Measurements from ENCODE around the gene MMP3.
"Not testable (repeated sequence)": the region's sequence is repeated elsewhere in the genome, so short reads cannot be mapped to it uniquely, and the experiment has no call there.

The MMP3 gene

DNA sequence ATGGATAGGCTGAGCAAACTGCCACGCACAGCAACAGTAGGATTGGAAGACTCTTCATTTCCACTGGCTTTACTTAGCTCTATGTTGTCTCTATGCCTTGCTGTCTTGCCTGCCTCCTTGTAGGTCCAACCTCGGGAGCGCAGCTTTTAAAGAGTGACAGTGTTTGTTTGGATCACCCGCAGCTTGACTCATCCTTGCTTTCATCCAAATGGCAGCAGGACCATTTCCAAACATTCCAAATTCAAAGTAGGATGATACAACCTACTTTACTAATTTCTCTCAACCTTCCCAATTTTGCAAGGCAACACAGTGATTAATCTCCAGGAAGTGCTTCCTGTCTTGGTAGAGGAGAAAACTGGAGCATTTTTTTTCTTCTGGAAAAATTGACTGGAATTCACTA is at the start of gene MMP3:
Gene MMP3, minus strand, starts transcription at position 121 of the 400 bp plus-strand sequence. Its CDS starts 63 bp downstream, at position 58.
- no peak for DNase-seq (ENCODE audit: low read depth in 2 of 2)

DNA sequence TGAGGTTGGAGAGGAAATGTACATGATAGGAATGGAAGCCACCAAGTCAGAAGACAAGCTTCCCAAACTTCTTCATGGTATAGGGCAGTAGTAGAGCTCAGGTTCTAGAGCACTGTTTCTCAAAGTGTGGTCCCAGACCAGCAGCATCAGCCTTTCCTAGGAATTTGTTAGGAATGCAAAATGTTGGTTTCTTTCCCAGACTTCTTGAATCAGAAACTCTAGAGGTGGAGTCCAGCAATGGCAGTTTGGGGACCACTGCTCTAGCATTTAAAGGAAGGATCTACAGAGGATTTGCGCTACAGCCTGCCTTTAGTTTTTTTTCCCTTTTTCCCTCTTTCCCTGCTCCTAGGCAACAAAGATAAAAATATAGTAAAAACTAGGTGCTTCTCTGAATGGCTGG is 48.3 kb upstream of the MMP3 start:
- DNase-seq (ENCODE audit: low read depth in 2 of 2) = no peak

- no peak for DNase-seq (ENCODE audit: low read depth in 2 of 2)
Measured at GRCh38 chr11:102886999-102887398, 43.6 kb upstream of the MMP3 start.

DNA sequence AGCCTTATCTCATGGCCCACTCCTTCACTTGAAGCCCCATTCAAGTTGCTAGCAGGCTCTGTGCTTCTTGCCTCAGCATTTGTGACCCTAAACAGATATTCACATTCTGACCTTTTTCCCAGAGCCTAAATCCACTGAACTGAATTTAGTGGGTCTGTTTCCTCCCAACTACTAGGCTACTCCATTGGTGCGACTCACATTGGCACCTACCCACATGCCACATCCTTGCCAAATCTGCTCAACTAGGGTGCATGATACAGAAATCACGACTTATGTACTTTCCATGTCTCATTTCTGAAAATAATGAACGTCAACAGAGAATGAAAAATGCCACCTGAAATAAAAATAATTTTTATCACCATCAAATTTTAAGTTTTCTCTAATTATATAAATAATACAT is 39.7 kb upstream of the MMP3 start:
- no peak for DNase-seq (ENCODE audit: low read depth in 2 of 2)

GRCh38 chr11:102882389-102883024 is 39.1 kb upstream of the MMP3 start:
- DNase-seq (ENCODE audit: low read depth in 2 of 2) = no peak

DNA sequence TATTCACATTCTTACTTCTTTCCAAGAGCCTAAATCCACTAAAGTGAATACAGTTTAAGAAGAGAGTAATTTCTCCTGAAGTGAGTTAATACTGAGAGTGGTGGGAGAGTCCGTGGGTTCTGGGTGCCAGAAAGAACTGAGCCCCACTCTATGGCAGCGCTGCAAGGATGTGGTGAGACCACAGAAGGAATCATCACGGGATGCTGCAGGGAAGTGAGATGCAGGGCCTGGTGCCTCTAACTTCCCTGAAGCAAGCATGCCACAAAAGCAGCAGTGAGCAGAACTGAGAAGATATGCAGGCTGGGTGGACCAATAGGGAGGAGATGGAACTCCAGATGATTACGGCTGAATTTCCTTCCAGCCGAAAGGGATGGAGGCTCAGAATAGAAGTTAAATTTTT is 36.4 kb upstream of the MMP3 start:
- DNase-seq (ENCODE audit: low read depth in 2 of 2) = no peak

- DNase-seq (ENCODE audit: low read depth in 2 of 2) = no peak
Measured at GRCh38 chr11:102878595-102878994, 35.2 kb upstream of the MMP3 start.

DNA sequence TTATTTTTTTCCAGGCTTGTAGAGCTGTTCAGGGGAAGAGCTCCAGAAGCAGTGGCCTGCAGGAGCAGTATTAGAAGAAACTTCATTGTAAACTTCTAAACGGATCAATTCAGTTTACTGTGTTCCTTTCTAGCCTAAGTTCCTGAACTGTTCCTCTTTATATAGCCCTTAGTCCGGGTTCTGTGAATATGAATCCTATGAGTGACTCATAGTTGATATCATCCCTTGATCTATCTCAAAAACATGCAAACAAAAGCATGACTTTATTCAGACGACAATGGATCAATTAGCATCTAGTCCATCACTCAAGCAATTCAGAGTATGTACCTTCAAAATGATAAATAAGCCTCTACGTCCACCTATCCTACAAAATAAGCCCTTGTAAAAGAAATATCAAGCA is 31.4 kb upstream of the MMP3 start, which contains the start of gene MMP12:
Gene MMP12, minus strand, starts transcription at position 131 of the 400 bp plus-strand sequence. Its CDS starts 45 bp downstream, at position 86.
- no peak for DNase-seq (ENCODE audit: low read depth in 2 of 2)

GRCh38 chr11:102869354-102869964 is 26.1 kb upstream of the MMP3 start:
- not testable (repeated sequence) for DNase-seq (ENCODE audit: low read depth in 2 of 2)

DNA sequence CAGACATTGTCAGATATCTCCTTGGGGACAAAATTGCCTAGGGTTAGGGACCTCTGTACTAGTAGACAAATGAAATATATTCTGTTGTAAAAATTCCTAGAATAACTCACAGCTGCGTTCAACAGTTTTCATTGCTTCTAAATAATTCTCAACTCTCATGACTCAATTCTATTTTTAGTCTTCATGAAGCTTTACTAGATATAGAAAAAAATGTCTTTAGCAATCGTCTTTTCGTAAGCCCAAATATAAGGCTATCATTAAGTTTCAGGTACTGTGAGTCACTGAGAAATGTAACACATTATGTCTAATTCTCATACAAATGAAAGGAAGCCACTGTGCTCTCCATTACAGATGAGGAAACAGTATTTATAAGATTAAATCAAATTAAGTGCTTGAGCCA is 24.9 kb upstream of the MMP3 start:
- DNase-seq (ENCODE audit: low read depth in 2 of 2) = no peak

- no peak for DNase-seq (ENCODE audit: low read depth in 2 of 2)
Measured at GRCh38 chr11:102864724-102865123, 21.3 kb upstream of the MMP3 start.

DNA sequence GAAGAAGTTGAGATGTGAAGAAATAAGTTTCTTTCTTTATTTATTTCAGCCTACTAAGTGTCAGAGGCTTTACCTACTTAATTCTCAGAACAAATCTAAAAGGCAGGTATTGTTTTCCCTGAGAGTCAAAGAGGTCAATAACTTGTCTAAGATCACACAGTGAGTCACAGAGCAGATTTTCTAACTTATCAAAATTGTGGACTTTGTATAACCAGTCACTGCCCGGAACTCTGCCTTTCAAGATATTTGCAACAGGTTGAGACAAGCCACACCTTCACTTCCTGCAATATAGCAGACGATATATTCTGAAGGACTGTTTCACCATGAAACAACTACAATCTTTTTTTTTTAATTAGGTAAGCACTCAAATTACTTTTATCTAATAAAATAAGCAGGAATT is 10.5 kb upstream of the MMP3 start:
- DNase-seq (ENCODE audit: low read depth in 2 of 2) = no peak

DNA sequence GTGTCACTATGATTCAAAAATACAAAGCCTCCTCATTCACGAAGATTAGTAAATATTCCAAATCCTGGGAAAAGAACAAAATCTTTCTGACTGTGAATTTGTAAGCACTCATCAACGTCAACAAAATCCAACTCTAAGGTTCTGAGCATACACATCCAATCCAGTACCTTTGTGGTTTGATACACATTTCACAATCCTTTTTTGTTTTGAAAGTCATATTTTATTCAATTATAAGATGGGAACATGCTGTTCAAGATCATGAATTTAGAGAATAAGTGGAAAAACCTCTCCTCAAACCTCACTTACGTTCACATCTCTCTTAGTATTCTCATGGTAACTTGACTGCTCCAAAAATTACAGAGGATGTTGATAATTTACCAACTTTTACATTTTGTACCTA is 9.6 kb upstream of the MMP3 start:
- DNase-seq (ENCODE audit: low read depth in 2 of 2) = no peak

GRCh38 chr11:102850973-102851745 is 7.8 kb upstream of the MMP3 start:
- DNase-seq (ENCODE audit: low read depth in 2 of 2) = no peak

DNA sequence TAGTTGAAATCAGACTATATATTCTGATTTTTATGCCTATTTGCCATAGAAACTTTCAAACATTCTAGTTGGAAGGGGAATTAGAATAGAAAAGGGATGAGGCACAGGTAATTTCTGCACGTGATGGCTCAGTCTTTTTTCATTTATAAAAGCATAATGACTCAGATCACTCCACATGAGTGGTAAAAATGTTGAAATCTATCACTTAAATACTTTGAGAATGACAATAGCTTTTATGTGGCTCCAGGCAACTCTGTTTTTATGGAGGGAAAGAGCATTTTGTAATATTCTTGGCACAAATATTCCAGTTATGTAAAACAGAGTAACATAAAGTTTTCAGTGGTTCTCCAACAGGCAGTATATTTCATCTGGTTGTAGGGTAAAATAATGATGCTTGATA is 5.9 kb upstream of the MMP3 start:
- DNase-seq (ENCODE audit: low read depth in 2 of 2) = no peak

GRCh38 chr11:102846292-102846691 is 2.9 kb upstream of the MMP3 start:
- DNase-seq (ENCODE audit: low read depth in 2 of 2) = no peak

DNA sequence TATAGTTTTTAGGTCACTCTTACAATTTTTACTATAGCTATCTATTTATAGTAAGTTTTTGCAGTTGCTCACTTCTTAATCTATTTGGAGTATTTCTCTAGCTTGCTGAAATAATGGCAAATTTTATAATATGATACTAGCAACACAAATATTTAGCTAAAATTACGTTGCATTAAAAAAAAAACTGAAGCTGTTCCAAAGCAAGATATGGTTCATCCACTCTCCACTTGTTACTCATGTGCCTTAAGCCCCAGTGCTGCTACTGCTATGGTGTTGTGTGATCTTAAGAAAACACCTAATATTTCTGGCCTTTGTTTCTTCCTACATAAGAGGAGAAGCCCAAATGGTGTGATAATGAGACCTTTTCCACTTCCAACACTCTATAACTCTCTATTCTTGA is 479 bp downstream of the MMP3 start:
- DNase-seq (ENCODE audit: low read depth in 2 of 2) = no peak

DNA sequence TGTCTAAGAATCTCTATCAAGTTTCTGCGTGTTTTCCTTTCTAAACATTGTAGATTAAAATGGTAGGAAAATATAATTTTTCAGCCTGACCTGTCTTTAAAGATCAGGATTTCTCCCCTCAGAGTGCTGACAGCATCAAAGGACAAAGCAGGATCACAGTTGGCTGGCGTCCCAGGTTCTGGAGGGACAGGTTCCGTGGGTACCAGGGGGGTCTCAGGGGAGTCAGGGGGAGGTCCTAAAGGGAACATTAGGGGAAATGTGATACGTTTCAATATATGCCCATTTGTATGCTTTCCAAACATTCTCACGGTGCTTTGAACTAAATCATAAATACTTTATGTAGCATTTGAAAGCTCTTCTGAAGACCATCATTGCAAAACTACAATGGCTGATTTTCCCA is 3.4 kb downstream of the MMP3 start:
- DNase-seq (ENCODE audit: low read depth in 2 of 2) = no peak

DNA sequence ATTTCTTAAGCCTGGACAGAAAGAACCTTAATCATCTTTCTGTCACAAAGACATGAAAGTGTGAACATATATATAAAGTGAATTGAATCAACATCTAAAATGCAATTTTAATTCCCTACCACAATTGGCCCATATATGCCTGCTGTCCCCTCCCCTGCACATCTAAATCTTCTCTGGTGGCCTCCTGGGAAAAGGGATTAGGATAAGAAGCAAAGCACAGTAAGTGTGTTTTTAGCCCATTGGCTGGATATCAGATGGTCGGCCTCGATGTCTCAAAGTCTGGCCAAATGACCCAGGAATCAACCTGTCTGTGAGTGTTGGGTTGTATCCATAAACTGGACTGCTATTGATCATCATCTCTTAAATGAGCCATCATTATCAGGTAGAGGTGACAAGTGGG is 5.8 kb downstream of the MMP3 start:
- no peak for DNase-seq (ENCODE audit: low read depth in 2 of 2)

GRCh38 chr11:102837156-102837555 is 6.3 kb downstream of the MMP3 start:
- DNase-seq (ENCODE audit: low read depth in 2 of 2) = no peak

GRCh38 chr11:102836290-102836875 is 7.0 kb downstream of the MMP3 start:
- no peak for DNase-seq (ENCODE audit: low read depth in 2 of 2)

DNA sequence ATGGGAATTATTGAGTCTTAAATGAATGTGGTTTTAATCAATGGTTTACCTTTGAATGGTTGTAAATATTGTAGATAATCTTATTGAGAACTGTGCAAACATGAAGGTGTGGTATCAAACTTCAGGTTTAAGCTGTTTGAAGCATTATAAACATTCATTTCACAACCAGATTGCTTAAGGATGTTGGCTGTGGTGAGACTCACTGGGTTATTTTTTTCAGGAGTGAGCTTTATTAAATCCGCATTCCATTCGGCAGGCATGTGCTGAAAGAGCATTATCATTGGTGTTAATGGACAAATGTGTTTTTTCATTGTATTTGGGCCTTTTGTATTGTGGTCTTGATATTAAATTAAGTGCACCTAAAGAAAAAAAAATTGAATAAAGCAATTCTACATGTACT is 9.7 kb downstream of the MMP3 start:
- DNase-seq (ENCODE audit: low read depth in 2 of 2) = no peak

DNA sequence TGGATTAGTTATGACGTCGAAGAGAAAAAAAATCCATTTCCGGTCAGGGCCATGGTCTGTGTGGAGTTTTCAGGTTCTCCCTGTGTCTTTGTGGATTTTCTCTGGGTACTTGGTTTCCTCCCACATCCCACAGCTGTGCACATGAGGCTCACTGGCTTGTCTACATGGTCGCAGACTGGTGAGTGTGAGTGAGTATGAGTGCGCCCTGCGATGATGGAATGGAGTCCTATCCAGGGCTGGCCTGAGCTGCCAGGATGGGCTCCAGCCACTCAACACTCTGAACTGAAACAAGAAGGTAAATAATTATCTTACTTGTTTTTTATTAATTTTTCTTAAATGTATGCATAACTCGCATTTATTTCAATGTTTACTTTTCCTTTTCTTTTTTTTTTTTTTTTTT is 10.8 kb downstream of the MMP3 start:
- no peak for DNase-seq (ENCODE audit: low read depth in 2 of 2)
